Uterus (tissue), 4 donors: ENCODE data around the gene FAM98B. TPM values are rescaled to one million over a fixed set of nuclear protein-coding genes. Genes with fewer than 3 reads are reported as not detected.
A peak's percentile ranks its signal among the peaks of the same experiment; 100 is the strongest.

Source experiments
- DNase-seq, 2 donors: peaks; one replicate each; pipeline ENCODE4 v3.0.0-alpha.2; 2019 to 2020
- H3K27ac ChIP-seq, 2 donors: fragments of 200-600 bp; sonication (generic); 1 replicate in 1 of 2; 2 replicates in 1 of 2; pipeline ENCODE4 v1.5.1; 2016 to 2018
- H3K27me3 ChIP-seq, 2 donors: fragments of 200-600 bp; sonication (generic); one replicate each; pipeline ENCODE4 v1.5.1; 2018 to 2019; ENCODE audit warnings: control low read depth in 1 of 2
- H3K36me3 ChIP-seq, 2 donors: fragments of 200-600 bp; sonication (generic); one replicate each; pipeline ENCODE4 v1.5.1; 2019; ENCODE audit warnings: control low read depth in 1 of 2
- H3K4me1 ChIP-seq, 2 donors: fragments of 200-600 bp; sonication (generic); one replicate each; pipeline ENCODE4 v1.5.1; 2018 to 2019; ENCODE audit warnings: control low read depth in 1 of 2
- H3K4me3 ChIP-seq, 2 donors: fragments of 200-600 bp; sonication (generic); 1 replicate in 1 of 2; 2 replicates in 1 of 2; pipeline ENCODE4 v1.5.1; 2018 to 2019; ENCODE audit warnings: mild to moderate bottlenecking in 1 of 2
- H3K9me3 ChIP-seq, 2 donors: fragments of 200-600 bp; sonication (generic); one replicate each; pipeline ENCODE4 v1.5.1; 2019; ENCODE audit warnings: control low read depth in 1 of 2
- POLR2A ChIP-seq, 2 donors: fragments of 450-650 bp; IDR thresholded peaks; one replicate each; pipeline ENCODE4 v1.6.1; 2016; ENCODE audit warnings: antibody characterized with exemption in 2 of 2, mild to moderate bottlenecking in 1 of 2, moderate library complexity in 1 of 2
- intact Hi-C: fragments of 100-400 bp; cut with DNase I; formaldehyde crosslinking; loops from one replicate; pipeline ENCODE4 v1.15.1; 2023; ENCODE audit warnings: low total_unique reads
- total RNA-seq, 4 donors: library from RNA; depleted of rRNA in 3 of 4; stranded (reverse); fragments of >200 nt in 3 of 4; gene quantifications; one replicate each; pipeline versions ENCODE4 v1.1.0 to v1.2.4, GENCODE V29; 2014 to 2023
- TF ChIP-seq, protein P1 (sequence below), 4 experiments: fragments of 200-600 bp in 2 of 4; fragments of 450-650 bp in 2 of 4; sonication (generic) in 2 of 4; IDR thresholded peaks; one replicate each; pipeline ENCODE4 v1.5.1; 2016 to 2019; ENCODE audit warnings: antibody characterized with exemption in 4 of 4, mild to moderate bottlenecking in 2 of 4, moderate library complexity in 1 of 4
- donor health status: DM: yes; HTN: yes; CAD: no.

The FAM98B gene
- total RNA-seq, 4 donors from 2014 or later = 7.4 to 46.0 (median 33.2) TPM

DNA sequence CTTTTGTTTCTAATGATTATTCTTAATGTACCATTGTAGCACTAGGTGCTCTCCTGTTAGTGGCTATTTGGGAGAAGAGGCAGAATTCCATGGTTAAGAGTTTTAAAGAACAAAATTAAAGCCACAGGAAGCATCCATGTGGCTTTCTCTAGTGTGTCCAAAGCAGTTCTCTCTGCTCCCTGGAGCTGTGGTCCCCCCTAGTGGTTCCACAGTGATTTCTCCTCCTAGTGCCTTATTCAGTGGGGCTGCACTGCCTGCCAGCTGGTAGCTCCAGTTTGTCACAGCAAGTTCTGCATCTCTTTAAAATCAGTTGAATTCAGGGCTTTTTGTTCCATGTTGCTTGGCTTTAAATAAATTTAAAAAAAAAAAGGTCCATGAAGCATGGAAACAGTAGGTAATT lies 39.6 kb upstream of the FAM98B start:
- intact Hi-C loops = no loop called here
- DNase-seq = peak; percentile 17 to 23
- Histone ChIP-seq H3K27me3 (no peaks in the 10 kb centered on the region), H3K36me3 (no peaks in the 10 kb centered on the region), H3K27ac (no peak overlapping the region), H3K4me3 (no peak overlapping the region), H3K4me1 (no peaks in the 10 kb centered on the region), H3K9me3 (no peaks in the 10 kb centered on the region)
- TF ChIP-seq, protein P1, sequence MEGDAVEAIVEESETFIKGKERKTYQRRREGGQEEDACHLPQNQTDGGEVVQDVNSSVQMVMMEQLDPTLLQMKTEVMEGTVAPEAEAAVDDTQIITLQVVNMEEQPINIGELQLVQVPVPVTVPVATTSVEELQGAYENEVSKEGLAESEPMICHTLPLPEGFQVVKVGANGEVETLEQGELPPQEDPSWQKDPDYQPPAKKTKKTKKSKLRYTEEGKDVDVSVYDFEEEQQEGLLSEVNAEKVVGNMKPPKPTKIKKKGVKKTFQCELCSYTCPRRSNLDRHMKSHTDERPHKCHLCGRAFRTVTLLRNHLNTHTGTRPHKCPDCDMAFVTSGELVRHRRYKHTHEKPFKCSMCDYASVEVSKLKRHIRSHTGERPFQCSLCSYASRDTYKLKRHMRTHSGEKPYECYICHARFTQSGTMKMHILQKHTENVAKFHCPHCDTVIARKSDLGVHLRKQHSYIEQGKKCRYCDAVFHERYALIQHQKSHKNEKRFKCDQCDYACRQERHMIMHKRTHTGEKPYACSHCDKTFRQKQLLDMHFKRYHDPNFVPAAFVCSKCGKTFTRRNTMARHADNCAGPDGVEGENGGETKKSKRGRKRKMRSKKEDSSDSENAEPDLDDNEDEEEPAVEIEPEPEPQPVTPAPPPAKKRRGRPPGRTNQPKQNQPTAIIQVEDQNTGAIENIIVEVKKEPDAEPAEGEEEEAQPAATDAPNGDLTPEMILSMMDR (IDR thresholded peaks at IDR 0.05) = peak; percentile 23 to 44 (median 34)
- no peak for TF ChIP-seq POLR2A (IDR thresholded peaks at IDR 0.05)

DNA sequence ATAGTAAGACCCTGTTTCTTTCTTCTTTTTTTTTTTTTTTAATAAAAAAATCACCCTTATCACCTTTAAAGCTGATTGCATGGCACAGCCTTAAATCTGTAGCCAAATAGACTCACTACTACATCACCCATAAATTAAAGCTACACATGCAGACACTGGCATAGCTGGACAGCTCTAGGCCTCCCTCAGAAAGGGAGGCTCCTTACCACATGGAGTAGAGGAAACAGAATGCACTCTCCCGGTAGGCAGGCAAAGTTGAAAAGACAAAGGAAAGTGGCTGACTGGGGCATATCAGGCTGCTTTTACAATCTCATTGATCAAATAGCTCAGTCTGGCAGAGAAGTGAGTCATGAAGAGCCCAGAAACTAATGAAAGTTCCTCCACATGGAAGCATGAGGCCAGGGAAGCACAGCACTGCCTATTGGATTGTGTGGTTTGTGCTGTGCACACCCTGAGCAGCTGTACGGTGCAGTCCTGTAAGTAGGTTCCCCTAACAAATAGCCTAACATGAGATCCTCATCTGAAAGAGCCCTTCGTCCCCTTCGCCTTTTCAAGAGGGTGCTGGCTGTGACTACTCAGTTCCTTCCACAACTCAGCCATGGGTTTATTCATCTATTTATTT lies 32.7 kb upstream of the FAM98B start:
- intact Hi-C loops = no loop called here
- Histone ChIP-seq H3K4me1 (no peaks in the 10 kb centered on the region), H3K36me3 (no peaks in the 10 kb centered on the region), H3K27ac (no peak overlapping the region), H3K27me3 (no peaks in the 10 kb centered on the region), H3K9me3 (no peaks in the 10 kb centered on the region), H3K4me3 (no peak overlapping the region)
- TF ChIP-seq, protein P1 (IDR thresholded peaks at IDR 0.05) = no peak
- TF ChIP-seq POLR2A (IDR thresholded peaks at IDR 0.05) = no peak
- no peak for DNase-seq

GRCh38 chr15:38424101-38424552 lies 29.8 kb upstream of the FAM98B start:
- TF ChIP-seq, protein P1 (IDR thresholded peaks at IDR 0.05) = no peak
- no peak for TF ChIP-seq POLR2A (IDR thresholded peaks at IDR 0.05)
- H3K9me3 ChIP-seq = no peaks in the 10 kb centered on the region
- H3K4me1 ChIP-seq = no peaks in the 10 kb centered on the region
- intact Hi-C loops = no loop called here
- no peak overlapping the region for H3K4me3 ChIP-seq
- no peaks in the 10 kb centered on the region for H3K36me3 ChIP-seq
- no peak overlapping the region for H3K27ac ChIP-seq
- no peaks in the 10 kb centered on the region for H3K27me3 ChIP-seq
- DNase-seq = no peak

- intact Hi-C loops = no loop called here
- no peak for TF ChIP-seq POLR2A (IDR thresholded peaks at IDR 0.05)
- TF ChIP-seq, protein P1 (IDR thresholded peaks at IDR 0.05) = no peak
- no peak for DNase-seq
- H3K4me1 ChIP-seq = no peaks in the 10 kb centered on the region
- no peaks in the 10 kb centered on the region for H3K9me3 ChIP-seq
- no peaks in the 10 kb centered on the region for H3K36me3 ChIP-seq
- no peak overlapping the region for H3K27ac ChIP-seq
- no peak overlapping the region for H3K4me3 ChIP-seq
- H3K27me3 ChIP-seq = no peaks in the 10 kb centered on the region
Observed at GRCh38 chr15:38425269-38425668, 28.7 kb upstream of the FAM98B start.

- no peaks in the 10 kb centered on the region for H3K36me3 ChIP-seq
- no peaks in the 10 kb centered on the region for H3K27me3 ChIP-seq
- no peak overlapping the region for H3K4me3 ChIP-seq
- no peak for DNase-seq
- no peaks in the 10 kb centered on the region for H3K9me3 ChIP-seq
- H3K4me1 ChIP-seq = no peaks in the 10 kb centered on the region
- intact Hi-C loops = no loop called here
- no peak for TF ChIP-seq POLR2A (IDR thresholded peaks at IDR 0.05)
- TF ChIP-seq, protein P1 (IDR thresholded peaks at IDR 0.05) = no peak
- no peak overlapping the region for H3K27ac ChIP-seq
Observed at GRCh38 chr15:38427380-38427779, 26.5 kb upstream of the FAM98B start.
